HPDE6-E6E7 (cell line): ENCODE results near the gene ZDHHC8.

ENCODE experiments used
- DNase-seq: peaks from one replicate; pipeline ENCODE4 v3.0.0; 2011; ENCODE audit warnings: missing footprints; ENCODE audit errors: extremely low spot score

The ZDHHC8 gene

DNA sequence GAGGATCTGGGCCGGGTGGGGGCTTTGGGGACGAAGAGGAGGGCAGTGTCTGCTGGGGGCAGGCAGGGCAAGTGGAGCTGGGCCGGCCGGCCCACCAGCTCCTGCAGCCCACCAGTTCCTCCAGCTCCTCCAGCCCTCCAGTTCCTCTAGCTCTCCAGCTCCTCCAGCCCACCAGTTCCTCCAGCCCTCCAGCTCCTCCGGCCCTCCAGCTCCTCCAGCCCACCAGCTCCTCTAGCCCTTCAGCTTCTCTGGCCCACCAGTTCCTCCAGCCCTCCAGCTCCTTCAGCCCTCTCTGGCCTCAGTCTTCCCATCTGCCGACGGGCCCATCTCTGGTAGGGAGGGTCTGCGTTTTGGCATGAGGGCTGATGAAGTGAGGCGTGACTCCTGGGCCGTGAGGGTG, 28.4 kb downstream of the ZDHHC8 start:
- no peak for DNase-seq

DNA sequence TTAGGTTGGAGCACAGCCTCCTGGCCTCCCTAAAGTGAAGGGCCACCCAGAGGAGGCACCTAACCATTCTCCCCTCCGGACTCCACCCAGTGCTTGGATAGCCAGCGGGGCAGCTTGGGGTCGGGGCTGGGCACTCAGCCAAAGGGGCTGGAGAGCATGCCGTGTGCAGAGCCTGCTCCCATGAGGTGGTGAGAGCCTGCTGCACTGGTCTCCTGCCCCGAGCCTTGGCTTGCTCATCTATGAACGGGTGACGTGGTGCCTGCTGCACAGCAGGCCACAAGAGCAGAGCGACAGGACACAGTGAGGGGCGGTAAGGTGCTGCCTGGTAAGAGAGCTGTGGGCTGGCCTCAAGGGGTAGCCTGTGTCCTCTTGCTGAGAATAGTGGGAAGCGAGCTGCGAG, 33.3 kb downstream of the ZDHHC8 start:
- DNase-seq: no peak

DNA sequence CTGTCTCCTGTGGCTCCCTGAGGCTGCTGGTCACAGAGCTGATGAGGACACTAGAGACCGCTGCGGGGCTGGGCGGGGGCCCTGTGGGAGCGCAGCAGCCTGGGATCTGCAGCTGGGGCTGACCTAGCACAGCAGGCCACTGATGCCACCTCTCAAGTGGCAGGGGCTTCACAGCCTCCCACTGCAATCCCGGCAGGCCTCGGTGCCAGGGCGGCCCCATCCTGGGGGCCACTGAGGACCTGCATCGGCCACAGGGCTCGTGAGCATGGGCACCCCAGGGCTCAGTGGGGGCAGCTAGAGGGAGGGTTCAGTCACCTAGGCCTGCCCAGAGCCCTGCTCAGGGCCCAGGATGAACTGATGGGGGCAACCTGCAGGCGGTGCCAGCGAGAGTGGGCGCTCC, 33.8 kb downstream of the ZDHHC8 start:
- no peak for DNase-seq

DNA sequence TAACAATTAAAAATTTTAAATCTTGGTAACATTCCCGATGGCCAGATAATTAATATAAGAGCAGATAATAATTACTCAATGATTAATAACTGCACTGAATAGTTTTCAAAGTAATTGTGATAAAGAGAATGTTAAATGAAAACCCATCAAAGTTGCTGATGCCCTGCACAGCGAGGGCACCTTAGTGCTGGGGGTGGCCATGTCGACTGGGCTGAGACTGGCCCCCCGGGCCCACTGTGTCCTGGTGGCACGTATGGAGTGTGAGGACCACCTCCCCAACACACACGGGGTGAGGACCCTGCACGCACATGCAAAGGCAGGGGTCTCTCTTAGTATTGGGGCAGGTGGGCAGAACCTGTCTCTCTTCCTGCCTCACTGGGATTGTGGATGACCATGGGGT, 34.3 kb downstream of the ZDHHC8 start:
- DNase-seq: no peak

DNA sequence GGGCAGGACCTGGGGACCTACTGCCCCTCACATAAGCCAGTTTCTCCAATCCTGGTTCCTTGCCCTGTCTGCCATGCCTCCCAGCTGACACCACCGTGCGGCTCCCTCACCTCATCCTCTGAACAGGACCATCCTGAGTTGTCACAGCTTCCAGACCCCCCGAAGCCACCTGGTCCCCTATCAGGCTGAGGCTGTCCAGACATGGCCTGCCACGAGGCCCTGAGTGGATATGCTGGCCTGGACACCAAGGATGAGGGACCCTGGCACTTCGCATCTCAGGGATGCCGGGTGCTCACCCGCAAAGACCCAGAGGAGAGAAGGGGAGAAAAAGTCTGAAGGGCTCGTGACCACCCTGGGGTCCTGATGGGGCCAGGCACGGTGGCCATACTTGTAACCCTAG, 35.1 kb downstream of the ZDHHC8 start:
- DNase-seq: no peak

DNA sequence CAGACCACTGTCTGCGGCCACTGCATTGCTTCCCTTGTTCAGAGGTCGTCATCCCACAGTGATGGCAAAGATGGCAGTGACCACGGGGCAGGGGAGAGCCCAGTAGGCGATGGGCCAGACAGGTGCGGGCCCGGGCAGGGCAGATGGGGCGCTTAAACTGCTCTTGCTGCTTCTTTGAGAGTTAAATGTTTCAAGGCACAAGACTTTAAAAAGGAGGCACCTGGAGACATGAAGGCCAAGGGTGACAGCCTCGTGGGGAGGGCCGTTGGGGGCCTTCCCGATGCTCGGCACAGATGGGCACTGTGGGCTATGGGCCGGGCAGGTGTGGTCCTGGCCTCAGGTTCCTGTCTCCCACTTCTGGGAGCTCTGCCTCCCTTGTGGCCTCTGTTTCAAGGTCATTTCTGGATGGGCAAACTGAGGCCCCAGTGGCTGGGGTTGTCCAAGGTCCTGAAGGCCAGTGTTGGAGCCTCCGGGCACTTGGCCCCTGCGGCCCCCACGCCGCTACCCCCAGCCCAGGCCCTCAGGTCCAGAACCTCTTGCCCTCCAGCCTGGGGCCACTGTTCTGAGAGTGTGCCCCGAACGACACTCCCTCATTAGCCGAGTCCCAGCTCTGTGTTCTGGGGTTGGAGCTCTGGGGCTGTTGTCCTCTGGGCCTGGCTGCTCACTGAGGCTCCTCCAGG, 36.2 kb downstream of the ZDHHC8 start:
- DNase-seq: no peak

DNA sequence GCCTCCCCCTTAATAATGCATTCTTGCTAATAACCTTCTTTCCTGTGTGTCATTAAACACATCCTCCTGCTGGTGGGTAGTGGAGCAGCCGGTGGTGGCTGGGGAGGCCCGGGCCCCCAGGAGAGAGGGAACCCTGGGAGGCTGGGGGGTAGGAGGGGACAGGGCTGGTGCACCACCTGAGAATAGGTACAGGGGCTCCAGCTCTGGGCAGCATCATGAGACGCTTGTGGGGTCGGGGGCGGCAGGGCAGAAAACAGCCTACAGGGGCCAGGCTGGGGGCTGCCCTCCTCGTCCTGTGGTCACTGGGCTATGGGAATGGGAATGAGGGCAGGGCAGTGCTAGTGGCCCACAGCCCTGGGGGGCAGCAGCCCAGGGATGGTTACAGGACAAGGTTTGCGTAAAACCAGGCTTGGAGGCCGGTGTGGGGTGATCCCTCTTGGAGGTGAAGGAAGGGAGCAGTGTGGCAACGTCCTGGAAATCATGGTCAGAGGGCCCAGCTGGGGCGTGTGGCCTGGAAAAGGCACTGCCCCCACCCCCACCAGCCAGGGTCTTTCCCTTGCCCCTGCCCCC, 37.7 kb downstream of the ZDHHC8 start:
- no peak for DNase-seq

DNA sequence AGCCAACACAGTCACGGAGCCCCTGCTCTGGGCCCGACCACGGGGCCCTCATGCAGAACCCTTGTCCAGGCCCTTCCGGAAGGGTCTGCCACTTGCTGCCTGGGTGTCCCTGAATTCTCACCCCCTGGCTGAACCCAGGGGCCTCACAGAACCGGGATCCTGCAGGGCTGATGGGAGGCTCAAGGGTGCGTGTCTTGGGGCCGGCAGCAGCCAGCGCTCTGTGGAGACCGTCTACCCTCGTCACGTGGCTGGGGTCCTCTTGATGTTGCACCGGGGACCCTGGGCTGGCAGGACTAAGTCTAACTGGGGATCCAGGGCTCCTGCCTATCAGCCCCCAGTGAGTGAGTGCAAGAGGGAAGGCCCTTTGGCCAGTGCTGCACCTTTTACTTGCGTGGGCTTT, 38.6 kb downstream of the ZDHHC8 start:
- DNase-seq: no peak

DNA sequence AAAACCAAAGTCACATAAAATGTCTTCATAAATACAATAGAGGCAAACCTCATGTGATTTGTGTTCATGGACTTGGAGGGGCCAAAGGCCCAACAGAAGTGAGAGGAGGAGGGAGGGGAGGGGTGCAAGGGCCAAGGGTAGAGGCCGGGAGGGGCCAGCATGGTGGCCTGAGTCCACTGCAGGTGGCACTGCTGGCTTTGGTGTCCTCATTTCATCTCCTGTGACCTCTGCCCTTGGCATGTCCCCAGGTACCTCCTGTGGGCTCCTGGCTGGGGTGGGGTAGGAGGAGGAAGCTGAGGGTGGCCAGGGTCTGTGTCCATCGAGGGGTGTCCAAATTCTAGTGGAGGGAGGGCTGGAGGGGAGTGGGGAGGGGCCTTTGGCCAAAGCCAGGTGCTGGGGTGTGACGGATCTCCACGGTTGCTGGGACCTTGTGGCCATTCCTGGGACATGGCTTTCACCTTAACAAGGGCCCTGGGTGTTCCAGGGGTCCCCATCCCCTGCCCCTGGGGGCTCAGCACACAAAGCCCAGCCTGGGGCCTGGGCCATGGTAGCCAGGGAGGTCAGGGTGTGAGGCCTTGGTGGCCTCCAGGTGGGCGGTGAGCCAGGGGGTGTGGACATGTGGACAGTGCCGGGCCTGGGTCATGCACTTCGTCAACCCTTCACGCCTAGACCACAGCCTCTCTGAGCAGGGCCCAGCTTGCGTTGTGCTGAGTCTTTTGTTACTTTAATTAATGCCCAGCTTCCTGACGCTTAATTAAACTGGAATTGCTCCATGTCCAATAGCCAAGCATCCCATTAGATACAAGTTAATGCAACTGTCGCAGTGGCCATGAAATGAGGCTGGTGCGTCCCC, 39.9 kb downstream of the ZDHHC8 start:
- DNase-seq: no peak

DNA sequence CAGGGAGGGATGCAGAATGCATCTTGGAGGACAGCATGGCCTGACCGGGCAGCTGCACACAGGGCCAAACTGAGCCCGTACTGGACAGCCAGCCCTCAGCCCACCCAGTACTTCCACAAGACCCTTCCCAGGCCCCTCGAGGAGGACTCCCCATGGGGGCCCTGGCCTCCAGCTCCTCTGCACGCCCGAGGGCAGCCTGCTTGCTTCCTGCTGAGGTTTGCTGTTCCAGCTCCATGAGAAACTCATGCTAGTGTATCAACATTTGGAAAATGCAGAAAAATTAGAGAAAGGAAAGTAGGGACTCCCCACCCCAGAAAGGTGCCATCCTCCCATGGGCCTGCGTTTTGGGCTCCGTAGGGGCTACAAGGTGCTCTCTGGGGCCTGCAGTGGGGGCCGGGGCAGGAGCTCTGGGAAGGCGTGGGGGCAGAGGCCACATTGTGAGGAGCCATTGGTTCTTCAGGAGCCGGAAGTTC, 40.6 kb downstream of the ZDHHC8 start:
- no peak for DNase-seq

DNA sequence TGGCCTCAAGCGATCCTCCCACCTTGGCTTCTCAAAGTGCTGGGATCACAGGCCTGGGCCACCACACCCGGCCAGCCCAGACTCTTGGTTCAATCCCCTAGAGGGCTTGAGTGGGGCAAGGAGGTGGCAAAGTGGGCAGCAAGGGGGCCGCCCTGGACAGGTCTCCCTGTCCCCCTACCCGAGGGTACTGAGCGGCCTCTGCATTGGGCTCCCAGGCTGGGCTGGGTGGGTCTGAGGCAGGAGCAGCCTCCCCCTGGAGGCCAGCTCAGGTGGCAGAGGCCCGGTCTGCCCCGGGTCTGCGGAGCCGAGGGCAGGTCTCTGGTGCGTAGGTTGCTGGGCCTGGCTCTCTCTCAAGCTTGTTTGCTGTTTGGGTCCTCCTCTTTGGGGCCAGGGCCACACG, 41.6 kb downstream of the ZDHHC8 start:
- DNase-seq: no peak

DNA sequence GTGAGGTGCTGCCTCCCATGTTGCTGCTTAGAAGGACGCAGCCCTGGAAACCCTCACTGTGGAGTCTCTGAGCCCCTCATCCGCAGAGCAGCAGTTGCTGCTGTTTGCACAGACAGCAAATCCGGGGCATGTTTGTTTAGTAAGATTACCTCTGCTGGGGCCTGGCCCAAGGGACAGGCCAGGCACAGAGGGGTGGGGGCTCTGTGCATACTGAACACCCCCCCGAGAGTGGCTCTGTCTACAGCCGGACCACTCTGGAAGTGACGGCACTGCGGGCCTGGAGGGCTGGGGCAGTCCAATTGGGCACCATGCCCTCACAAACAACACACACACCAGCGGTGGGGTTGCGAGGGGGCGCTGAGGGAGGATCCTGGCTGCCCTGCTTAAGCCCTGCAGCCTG, 42.2 kb downstream of the ZDHHC8 start:
- DNase-seq: no peak

DNA sequence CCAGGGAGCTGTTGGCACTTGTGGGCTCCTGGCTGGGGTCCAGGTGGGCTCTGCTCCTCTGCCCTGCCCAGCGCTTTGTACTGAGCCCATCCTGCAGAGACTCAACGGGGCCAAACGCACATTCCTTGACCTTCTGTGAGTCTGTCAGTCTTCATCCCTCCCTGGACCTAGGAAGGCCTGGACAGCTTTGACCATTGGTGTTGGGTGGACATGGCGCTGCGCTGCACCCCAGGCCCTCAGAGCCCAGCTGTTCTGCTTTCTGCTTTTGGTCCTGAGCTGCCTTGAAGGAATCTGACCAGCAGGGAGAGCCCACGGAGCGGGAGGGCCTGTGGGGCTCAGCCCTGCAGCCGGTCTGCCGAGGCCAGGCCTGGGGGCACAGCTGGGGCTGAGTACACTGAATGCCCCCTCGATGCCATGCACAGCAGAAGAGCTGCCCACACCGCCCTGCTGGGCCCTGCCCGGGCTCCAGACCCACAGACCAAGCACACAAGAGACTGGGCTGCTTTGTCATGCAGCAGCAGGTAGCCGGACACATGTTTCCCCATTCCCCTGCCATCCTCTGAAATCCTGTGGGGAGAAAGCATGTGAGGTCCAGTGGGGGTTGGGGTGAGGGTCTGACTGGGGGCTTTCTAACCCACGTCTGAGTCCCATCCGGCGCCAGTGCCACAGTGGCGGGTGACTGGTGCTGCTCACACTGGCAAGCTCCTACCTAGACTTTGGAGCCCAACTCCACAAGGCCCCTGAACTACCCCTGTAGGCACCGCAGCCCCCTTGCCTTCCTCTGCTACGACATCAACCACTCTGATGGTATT, 43.4 kb downstream of the ZDHHC8 start:
- DNase-seq: no peak

DNA sequence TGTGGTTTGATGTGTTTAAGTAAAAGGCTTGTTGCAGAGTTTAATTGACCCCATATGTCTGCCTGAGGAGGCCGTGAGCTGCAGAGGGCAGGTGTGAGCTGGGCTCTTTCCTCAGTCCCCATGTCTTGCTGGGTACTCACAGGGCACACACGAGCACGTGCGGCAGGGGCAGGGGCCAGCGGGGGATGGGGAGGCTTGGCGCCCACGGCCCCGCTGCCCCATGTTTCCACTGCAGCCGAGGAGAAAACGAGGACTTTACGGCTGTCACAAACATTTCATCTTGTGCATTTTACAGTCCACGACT, 43.9 kb downstream of the ZDHHC8 start:
- no peak for DNase-seq

DNA sequence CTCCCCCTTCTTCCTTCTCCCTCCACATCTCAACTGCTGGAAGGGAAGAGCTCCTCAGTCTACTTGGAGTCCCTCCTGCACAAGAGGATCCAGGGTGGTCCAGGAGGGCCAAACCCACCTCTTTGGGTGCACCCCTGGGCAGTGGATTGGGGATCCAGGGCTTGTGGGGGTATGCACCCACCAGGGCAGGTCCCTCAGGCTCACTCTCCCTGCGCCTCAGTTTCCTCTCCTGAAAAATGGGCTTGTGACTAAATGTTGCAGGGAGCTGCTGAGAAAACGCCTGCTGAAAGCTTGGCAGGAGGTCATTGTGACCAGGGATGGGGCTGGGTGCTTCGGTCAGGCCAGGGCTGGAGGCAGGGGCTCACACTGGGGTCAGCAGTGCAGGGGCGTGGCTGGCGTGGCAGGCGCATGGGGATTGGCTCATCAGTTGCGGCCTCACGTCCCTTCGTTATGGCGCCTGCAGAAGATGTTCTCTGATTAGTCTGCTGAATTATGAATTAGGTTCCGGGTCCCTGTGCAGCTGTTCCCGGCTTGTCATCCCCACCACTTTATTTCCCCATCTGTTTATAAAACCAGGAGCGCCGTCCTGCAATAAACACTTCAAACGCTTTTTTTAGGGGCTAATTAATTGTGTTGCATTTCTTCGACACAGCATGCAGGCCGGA, 44.9 kb downstream of the ZDHHC8 start:
- no peak for DNase-seq

DNA sequence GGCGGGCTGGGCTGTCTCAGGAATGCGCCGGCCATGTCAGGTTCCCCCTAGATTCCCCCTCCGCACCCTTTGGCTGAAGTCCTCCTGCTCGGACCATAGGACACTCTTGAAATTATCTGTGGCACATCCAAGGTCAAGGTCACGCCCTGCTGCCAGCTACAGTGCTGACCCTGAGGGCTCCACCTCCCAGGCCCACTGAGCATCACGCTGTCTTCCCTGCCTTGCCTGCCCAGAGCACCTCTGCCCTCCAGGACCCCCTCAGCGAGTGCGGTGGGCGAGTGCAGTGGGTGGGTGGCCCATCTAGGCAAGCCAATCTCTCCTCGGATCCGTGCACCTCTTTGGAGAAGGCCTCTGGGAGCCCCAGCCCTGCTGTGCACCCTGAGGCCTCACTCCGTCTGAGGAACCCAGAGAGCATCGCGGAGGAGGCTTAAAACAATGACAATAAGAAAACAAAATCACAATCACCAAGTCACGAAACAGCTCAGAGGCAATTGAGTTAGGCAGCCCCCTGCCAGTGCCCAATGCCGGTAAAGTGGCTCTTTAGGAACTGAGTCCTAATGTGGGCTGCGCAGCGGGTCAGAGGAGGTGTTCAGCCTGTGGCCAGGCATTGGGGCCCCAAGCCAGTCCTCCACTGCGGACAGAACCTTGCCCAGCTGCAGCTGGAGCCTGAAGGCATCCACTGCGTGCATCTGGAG, 45.8 kb downstream of the ZDHHC8 start:
- DNase-seq: no peak

DNA sequence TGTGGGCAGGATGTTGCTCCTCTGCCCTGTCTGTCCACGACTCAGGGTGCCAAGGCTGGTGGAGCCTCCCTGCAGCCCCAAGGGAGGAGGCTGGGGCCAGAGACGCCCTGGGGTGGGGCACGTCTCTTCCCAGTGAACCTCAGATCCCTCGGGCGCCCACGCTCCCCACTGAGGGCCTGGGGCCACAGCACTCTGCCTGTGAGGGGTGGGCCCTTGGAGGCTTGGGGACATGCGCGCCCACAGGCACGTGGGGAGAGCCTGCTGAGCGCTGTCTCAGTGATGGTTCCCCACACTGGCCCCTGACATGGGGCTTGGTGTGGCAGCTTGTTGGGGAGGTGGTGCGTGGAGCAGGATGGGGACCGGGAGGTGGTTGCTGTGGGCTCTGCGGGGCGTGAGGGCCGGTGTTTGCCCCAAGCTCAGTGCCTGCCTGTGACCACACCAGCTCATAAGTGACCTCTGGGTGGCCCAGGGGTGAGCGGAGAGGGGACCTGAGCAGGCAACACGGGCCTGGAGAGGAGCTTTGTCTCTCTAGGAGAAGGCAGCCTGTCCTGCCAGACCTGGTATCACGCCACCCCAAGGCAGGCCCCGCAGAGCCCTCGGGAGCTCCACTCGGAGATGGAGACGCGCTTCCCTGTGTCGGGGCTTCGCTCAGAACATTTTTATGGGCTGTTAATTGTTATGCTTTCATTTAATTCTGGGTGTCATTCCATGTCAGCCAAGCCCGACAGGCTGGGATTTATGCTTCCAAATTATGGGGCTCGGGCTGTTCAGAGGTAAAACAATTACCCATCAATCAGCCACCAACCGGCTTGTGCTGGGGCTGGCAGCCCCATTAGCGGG, 46.7 kb downstream of the ZDHHC8 start:
- no peak for DNase-seq

DNA sequence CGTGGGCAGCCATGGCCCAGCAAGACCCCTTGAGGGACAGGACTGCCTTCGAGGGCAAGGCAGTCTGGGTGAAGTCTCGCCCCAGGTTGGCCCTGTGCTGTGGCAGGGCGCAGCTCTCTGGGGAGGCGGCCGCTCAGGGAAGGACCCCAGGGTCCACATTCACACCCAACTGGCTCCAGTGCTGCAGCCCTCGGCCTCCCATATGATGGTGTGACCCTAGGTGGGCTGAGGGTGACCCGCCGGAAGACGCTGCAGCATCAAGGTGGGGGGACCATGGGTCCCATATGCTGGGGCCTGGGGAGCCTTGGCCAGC, 47.3 kb downstream of the ZDHHC8 start:
- no peak for DNase-seq

DNA sequence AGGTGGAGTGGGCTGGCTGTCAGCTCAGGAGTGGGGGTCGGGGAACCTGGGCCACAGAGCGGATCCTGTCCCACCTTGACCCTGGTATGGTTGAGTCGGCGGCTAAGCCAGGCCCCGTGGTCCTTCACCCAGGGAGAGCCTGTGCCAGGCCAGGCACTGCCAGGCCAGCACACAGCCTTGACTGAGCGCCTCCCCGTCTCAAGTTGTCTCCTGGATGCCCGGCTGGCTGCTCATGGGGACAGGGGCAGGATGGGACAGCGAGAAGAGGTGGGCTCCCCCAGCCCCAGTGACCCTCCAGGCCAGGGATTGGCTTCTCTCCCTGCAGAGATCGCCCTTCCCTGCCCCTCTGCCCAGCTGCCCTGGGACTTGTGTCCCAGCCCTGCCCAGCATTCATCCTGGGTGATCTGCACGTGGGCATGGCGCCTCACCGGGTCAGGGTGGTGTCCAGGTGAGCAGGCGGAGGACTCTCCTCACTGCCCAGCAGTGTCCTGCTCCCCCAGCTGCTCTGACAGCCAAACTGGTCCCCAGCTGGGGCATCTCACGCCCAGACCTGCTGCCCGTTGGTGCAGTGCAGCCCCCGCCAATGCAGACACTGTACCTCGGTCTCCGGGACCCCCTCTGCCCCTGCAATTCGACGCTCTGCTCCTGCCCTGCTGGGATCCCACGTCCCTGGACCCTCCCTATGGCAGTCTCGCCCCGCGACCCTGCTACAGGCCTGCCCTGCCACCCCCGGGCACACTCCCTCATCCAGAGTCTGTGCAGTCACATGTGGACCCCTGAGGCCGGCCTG, 48.0 kb downstream of the ZDHHC8 start:
- no peak for DNase-seq

DNA sequence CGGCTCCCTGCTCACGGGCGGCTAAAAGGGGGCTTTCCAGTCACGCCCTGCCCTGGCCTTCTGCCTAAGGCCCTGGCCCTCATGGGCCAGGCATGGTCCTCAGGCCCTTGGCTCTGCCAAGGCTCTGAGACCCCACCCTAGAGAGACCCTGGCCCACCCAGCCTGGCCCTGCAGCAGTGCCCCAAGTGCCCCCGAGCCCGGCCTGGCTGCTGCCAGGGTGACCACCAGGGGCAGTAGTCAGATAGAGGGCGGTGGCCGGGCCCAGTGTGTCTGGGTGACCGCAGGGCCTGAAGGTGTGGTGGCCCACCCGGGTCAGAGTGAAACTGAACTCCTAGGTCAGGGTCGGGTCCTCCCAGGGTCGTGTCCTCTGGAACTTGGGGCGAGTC, 48.6 kb downstream of the ZDHHC8 start:
- no peak for DNase-seq
